ENCODE results near the gene KPNA1. TPM values are rescaled to one million over a fixed set of nuclear protein-coding genes. Genes with fewer than 3 reads are reported as not detected.

The KPNA1 gene
- total RNA-seq, 2 donors from 2014 or later: 47.4 to 60.4 TPM

DNA sequence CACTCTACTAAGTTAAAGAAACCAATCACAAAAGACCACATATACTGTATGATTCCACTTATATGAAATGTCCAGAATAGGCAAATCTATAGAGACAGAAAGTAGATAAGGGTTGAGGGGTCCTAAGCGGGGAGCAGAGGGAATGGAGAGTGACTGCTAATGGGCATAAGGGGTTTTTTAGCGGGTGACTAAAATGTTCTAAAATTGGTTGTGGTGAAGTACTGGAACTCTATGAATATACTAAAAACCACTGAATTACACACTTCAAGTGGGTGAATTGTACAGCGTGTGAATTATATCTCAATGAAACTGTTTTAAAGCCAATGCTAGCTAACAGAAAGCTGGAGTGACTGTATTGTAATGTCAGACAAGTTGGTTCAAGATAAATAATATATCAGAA is 33.3 kb downstream of the KPNA1 start:
- TF ChIP-seq, protein P1, sequence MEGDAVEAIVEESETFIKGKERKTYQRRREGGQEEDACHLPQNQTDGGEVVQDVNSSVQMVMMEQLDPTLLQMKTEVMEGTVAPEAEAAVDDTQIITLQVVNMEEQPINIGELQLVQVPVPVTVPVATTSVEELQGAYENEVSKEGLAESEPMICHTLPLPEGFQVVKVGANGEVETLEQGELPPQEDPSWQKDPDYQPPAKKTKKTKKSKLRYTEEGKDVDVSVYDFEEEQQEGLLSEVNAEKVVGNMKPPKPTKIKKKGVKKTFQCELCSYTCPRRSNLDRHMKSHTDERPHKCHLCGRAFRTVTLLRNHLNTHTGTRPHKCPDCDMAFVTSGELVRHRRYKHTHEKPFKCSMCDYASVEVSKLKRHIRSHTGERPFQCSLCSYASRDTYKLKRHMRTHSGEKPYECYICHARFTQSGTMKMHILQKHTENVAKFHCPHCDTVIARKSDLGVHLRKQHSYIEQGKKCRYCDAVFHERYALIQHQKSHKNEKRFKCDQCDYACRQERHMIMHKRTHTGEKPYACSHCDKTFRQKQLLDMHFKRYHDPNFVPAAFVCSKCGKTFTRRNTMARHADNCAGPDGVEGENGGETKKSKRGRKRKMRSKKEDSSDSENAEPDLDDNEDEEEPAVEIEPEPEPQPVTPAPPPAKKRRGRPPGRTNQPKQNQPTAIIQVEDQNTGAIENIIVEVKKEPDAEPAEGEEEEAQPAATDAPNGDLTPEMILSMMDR (IDR thresholded peaks at IDR 0.05): no peak
- Histone ChIP-seq H3K4me1 (no peaks in the 10 kb centered on the region), H3K27me3 (no peaks in the 10 kb centered on the region), H3K36me3 (no peaks in the 10 kb centered on the region), H3K4me3 (no peak overlapping the region), H3K27ac (no peak overlapping the region), H3K9ac (ENCODE audit: low read depth in 2 of 2, low read length in 2 of 2) (no peak overlapping the region), H3K9me3 (no peaks in the 10 kb centered on the region)
- intact Hi-C loops (cut with DNase I): no loop called here
- no peak for DNase-seq

DNA sequence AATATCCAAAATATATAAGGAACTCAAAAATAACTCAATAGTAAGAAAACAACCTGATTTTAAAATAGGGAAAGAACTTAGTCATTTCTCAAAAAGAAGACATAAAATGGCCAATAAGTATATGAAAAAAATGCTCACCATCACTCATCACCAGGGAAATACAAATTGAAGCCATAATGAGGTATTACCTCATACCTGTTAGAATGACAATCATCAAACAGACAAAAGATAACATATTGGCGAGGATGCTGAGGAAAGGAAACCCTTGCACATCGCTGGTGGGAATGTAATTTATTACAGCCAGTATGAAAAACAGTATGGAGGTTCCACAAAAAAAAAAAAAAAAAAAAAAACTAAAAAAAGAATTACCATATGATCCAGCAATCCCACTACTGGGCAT is 38.2 kb downstream of the KPNA1 start:
- no peaks in the 10 kb centered on the region for H3K36me3 ChIP-seq
- H3K27me3 ChIP-seq: no peaks in the 10 kb centered on the region
- H3K9ac ChIP-seq (ENCODE audit: low read depth in 2 of 2, low read length in 2 of 2): no peak overlapping the region
- no peak overlapping the region for H3K4me3 ChIP-seq
- no peaks in the 10 kb centered on the region for H3K4me1 ChIP-seq
- TF ChIP-seq, protein P1 (IDR thresholded peaks at IDR 0.05): no peak
- H3K27ac ChIP-seq: no peak overlapping the region
- intact Hi-C loops (cut with DNase I): no loop called here
- no peaks in the 10 kb centered on the region for H3K9me3 ChIP-seq
- DNase-seq: no peak

DNA sequence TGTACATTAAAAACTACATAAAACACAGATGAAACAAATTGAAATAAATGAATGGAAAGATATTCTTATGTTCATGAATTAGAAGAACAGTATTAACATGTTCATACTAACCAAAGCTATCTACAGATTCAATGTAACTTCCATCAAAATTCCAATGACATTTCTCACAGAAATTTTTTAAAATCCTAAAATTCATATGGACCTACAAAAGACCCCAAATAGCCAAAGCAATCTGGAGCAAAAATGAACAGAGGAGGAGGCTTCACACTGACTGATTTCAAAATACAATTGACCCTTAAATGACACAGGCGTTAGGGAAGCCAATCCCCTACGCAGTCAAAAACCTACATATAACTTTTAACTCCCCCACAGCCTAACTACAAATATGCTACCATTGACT is 39.4 kb downstream of the KPNA1 start:
- TF ChIP-seq, protein P1 (IDR thresholded peaks at IDR 0.05): no peak
- Histone ChIP-seq H3K9ac (ENCODE audit: low read depth in 2 of 2, low read length in 2 of 2) (no peak overlapping the region), H3K36me3 (no peaks in the 10 kb centered on the region), H3K27ac (no peak overlapping the region), H3K4me3 (no peak overlapping the region), H3K4me1 (no peaks in the 10 kb centered on the region), H3K27me3 (no peaks in the 10 kb centered on the region), H3K9me3 (no peaks in the 10 kb centered on the region)
- no peak for DNase-seq
- intact Hi-C loops (cut with DNase I): no loop called here

DNA sequence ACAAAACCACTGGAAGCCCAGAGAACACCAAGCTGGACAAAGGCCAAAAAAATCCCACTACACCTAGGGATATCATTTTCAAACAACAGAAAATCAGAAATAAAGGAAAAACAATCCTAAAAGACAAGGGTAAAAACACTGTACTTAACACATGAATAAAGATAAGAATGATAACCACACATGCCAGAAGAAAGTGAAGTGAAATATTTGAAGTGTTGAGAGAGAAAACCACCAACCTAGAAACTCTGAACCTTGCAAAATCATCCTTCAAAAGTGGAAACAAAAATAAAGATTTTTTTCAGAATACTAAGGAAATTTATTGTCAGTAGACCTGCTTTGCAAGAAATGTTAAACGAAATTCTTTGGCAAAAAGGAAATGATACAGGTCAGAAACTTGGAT is 45.1 kb downstream of the KPNA1 start:
- Histone ChIP-seq H3K9ac (ENCODE audit: low read depth in 2 of 2, low read length in 2 of 2) (no peak overlapping the region), H3K4me1 (no peaks in the 10 kb centered on the region), H3K27me3 (no peaks in the 10 kb centered on the region), H3K9me3 (no peaks in the 10 kb centered on the region), H3K27ac (no peak overlapping the region), H3K36me3 (no peaks in the 10 kb centered on the region), H3K4me3 (no peak overlapping the region)
- TF ChIP-seq, protein P1 (IDR thresholded peaks at IDR 0.05): no peak
- DNase-seq: no peak
- intact Hi-C loops (cut with DNase I): no loop called here

DNA sequence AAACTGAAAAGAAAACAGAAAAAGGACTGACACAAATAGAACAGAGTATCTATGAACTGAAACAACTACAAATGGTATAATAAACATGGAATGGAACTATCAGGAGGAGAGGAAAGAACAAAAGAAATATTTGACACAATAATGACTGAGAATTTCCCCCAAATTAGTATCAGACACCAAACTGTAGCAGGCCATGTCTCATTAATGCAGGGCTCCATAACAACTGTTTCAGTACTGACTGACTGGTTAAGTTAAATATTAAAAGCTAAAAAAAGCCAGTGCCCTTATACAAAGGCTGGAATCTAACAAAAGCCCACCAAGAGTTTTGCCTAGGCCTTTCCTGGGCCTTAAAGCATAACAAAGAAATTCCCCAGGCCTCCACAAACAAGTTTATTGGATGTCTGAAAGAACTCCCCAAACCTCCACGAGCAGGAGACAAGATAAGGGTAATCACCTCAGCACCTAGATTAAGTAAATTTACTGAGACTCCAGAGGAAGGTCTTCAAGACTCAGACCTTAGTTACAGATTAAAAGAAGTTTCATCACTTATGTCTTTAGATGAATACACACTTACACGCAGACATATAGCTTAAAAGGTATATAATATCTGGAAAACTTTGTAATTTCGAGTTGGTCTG is 45.7 kb downstream of the KPNA1 start:
- H3K4me3 ChIP-seq: no peak overlapping the region
- no peak overlapping the region for H3K9ac ChIP-seq (ENCODE audit: low read depth in 2 of 2, low read length in 2 of 2)
- H3K27ac ChIP-seq: no peak overlapping the region
- intact Hi-C loops (cut with DNase I): no loop called here
- H3K27me3 ChIP-seq: no peaks in the 10 kb centered on the region
- no peak for DNase-seq
- H3K36me3 ChIP-seq: no peaks in the 10 kb centered on the region
- no peaks in the 10 kb centered on the region for H3K9me3 ChIP-seq
- no peaks in the 10 kb centered on the region for H3K4me1 ChIP-seq
- TF ChIP-seq, protein P1 (IDR thresholded peaks at IDR 0.05): no peak
